Measurements from ENCODE around the gene NRIP2.
A peak's percentile ranks its signal among the peaks of the same experiment; 100 is the strongest.

DNA sequence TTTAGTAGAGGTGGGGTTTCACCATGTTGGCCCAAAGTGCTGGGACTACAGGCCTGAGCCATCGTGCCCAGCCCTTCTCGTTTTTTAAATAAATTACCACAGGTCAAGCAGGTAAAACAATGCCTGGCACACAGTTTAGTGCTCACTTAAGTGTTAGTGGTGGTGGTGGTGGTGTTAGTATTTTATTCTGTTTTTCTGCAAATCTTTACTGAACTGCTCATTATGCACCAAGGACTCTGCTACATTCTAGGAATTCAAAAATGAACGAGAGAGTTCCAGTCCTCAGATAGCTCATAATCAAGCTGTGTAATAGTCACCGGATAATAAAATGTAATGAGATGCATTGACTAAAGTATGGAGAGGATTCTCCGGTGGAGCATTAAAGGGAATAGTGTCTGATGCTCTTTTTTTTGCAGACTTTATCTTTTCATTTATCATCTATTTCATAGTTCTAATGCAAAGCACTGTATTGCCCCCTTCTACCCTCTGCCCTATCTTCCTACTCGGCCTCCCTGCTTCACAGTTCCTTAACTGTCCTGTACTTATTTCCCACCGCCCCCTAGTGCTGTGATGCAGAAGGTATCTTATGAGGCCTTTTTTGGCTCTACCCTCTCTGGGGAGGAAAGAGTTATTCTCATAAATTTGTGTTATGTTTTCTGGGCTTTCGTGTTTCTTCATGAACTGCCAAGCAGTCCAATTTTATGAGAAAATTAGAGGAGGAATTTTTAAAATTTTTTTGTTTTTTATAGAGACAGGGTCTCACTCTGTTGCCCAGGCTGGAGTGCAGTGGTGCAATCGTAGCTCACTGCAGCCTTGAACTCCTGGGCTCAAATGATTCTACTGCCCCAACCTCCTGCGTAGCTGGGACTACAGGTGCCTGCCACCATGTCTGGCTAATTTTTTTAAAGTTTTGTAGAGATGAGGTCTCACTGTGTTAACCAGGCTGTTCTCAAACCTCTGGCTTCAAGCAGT, 21.3 kb downstream of the NRIP2 start:
- TF ChIP-seq, protein P1, sequence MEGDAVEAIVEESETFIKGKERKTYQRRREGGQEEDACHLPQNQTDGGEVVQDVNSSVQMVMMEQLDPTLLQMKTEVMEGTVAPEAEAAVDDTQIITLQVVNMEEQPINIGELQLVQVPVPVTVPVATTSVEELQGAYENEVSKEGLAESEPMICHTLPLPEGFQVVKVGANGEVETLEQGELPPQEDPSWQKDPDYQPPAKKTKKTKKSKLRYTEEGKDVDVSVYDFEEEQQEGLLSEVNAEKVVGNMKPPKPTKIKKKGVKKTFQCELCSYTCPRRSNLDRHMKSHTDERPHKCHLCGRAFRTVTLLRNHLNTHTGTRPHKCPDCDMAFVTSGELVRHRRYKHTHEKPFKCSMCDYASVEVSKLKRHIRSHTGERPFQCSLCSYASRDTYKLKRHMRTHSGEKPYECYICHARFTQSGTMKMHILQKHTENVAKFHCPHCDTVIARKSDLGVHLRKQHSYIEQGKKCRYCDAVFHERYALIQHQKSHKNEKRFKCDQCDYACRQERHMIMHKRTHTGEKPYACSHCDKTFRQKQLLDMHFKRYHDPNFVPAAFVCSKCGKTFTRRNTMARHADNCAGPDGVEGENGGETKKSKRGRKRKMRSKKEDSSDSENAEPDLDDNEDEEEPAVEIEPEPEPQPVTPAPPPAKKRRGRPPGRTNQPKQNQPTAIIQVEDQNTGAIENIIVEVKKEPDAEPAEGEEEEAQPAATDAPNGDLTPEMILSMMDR (IDR thresholded peaks at IDR 0.05; ENCODE audit: poor library complexity), result peak; percentile 78
- no peak for TF ChIP-seq EZH2 (IDR thresholded peaks at IDR 0.05; ENCODE audit: borderline replicate concordance)
- TF ChIP-seq EZH2phosphoT487 (IDR thresholded peaks at IDR 0.05; ENCODE audit: low read depth, severe bottlenecking, unreplicated experiment), result no peak
